HepG2 (cell line): ENCODE measurements around the gene CD36. TPM values are rescaled to one million over a fixed set of nuclear protein-coding genes. Genes with fewer than 3 reads are reported as not detected.

ENCODE experiments used
- ATAC-seq: fragments of 200-7000 bp; cut with Tn5 transposase; 3 replicates; pipeline ENCODE4 v1.9.1; 2020; ENCODE audit warnings: mild to moderate bottlenecking, moderate library complexity
- BruUV-seq: library from RNA; stranded (reverse); fragments of 400-500 nt; replicated peaks from 2 replicates; lab custom pipeline; 2021; lab: Mats Ljungman, UMichigan
- CTCF ChIA-PET: fragments of 300-600 bp; formaldehyde crosslinking; extraction: SDS; loops from one replicate; lab custom pipeline; 2021; ENCODE audit warnings: low total read pairs, inconsistent platforms, low intra/inter-chr PET ratio; lab: Yijun Ruan, JAX
- POLR2A ChIA-PET: fragments of 350-600 bp; sonication (Branson Sonifier 250); formaldehyde crosslinking; loops from one replicate; lab custom pipeline; 2020; ENCODE audit warnings: antibody characterized with exemption, inconsistent platforms; lab: Yijun Ruan, JAX
- DNase-seq: peaks from one replicate; pipeline ENCODE4 v3.0.0-alpha.2; 2015; ENCODE audit warnings: low spot score
- FAIRE-seq: peaks from 3 replicates; lab custom pipeline; 2011; peaks lifted over from hg19 to GRCh38; lab: Jason Lieb, UNC
- H2AFZ ChIP-seq: one replicate; pipeline ENCODE4 v1.6.1; 2011; ENCODE audit warnings: low read length, inconsistent platforms
- H3K27ac ChIP-seq: fragments of 300-600 bp; 3 replicates; pipeline ENCODE4 v1.8.0; 2011; ENCODE audit warnings: mixed run types, mild to moderate bottlenecking, mixed read lengths, low read length, inconsistent platforms; ENCODE audit not compliant: insufficient read depth; ENCODE audit errors: extremely low read length
- H3K27me3 ChIP-seq, 2 experiments: fragments of 200-600 bp in 1 of 2; 2 replicates in 1 of 2; 3 replicates in 1 of 2; pipeline versions ENCODE4 v1.6.0 to v1.8.0; 2011; ENCODE audit warnings: low read length in 2 of 2, mild to moderate bottlenecking in 2 of 2, moderate library complexity in 2 of 2, inconsistent platforms in 1 of 2; ENCODE audit not compliant: insufficient read depth in 2 of 2, control insufficient read depth in 1 of 2
- H3K36me3 ChIP-seq, 2 experiments: fragments of 200-600 bp in 1 of 2; replicated peaks in 1 of 2; 2 replicates in 1 of 2; 3 replicates in 1 of 2; pipeline versions ENCODE4 v1.5.1 to v1.8.0; 2011; ENCODE audit warnings: low read length in 2 of 2, inconsistent platforms in 1 of 2; ENCODE audit not compliant: insufficient read depth in 2 of 2, control insufficient read depth in 1 of 2
- H3K4me1 ChIP-seq: 2 replicates; pipeline ENCODE4 v1.5.1; 2012; ENCODE audit warnings: low read length, inconsistent platforms; ENCODE audit not compliant: insufficient read depth
- H3K4me2 ChIP-seq: 2 replicates; pipeline ENCODE4 v1.6.0; 2011; ENCODE audit warnings: low read depth, low read length, inconsistent platforms
- H3K4me3 ChIP-seq, 3 experiments: fragments of 200-600 bp in 1 of 3; sonication (generic), shearing (Covaris generic) in 1 of 3; replicated peaks in 1 of 3; 2 replicates each; pipeline ENCODE4 v1.5.1; 2011 to 2016; ENCODE audit warnings: low read length in 3 of 3, inconsistent platforms in 2 of 3, low read depth in 2 of 3, mild to moderate bottlenecking in 2 of 3, control low read depth in 1 of 3, mixed read lengths in 1 of 3; ENCODE audit not compliant: insufficient read depth in 1 of 3
- H3K79me2 ChIP-seq: one replicate; pipeline ENCODE4 v1.6.1; 2011; ENCODE audit warnings: low read length, inconsistent platforms; ENCODE audit not compliant: insufficient read depth
- H3K9ac ChIP-seq: 2 replicates; pipeline ENCODE4 v1.6.0; 2011; ENCODE audit warnings: mild to moderate bottlenecking, low read depth, low read length, inconsistent platforms; ENCODE audit not compliant: insufficient read depth
- H3K9me3 ChIP-seq: 2 replicates; pipeline ENCODE4 v1.5.1; 2012; ENCODE audit warnings: mild to moderate bottlenecking, low read length
- H4K20me1 ChIP-seq: 2 replicates; pipeline ENCODE4 v1.6.0; 2011; ENCODE audit warnings: inconsistent platforms, mild to moderate bottlenecking, low read length, moderate library complexity; ENCODE audit not compliant: insufficient read depth
- CBFB ChIP-seq: sonication (generic); formaldehyde crosslinking; IDR thresholded peaks from 2 replicates; pipeline ENCODE4 v1.4.0; 2020; ENCODE audit warnings: missing genetic modification reagents
- ELF1 ChIP-seq: sonication (generic); formaldehyde crosslinking; IDR thresholded peaks from 2 replicates; pipeline ENCODE4 v1.4.0; 2020; ENCODE audit warnings: missing genetic modification reagents
- PRDM15 ChIP-seq: sonication (generic); formaldehyde crosslinking; IDR thresholded peaks from 2 replicates; pipeline ENCODE4 v1.4.0; 2020; ENCODE audit warnings: missing genetic modification reagents
- SP4 ChIP-seq: sonication (generic); formaldehyde crosslinking; IDR thresholded peaks from 2 replicates; pipeline ENCODE4 v1.8.1; 2023; ENCODE audit warnings: mild to moderate bottlenecking, missing genetic modification reagents
- ZNF318 ChIP-seq: sonication (generic); formaldehyde crosslinking; IDR thresholded peaks from 2 replicates; pipeline ENCODE4 v1.4.0; 2020; ENCODE audit warnings: mild to moderate bottlenecking, missing genetic modification reagents
- WGBS: methylation state at CpG from one replicate; pipeline ENCODE4 v1.1.6; 2017; ENCODE audit warnings: low lambda C conversion rate; 5-methylcytosine and 5-hydroxymethylcytosine counted together
- in situ Hi-C: cut with HindIII; loops from 2 replicates; pipeline ENCODE4 v1.10.0; 2017; ENCODE audit warnings: low pct_unique_long_range_greater_than_20kb; ENCODE audit not compliant: extremely low pct_ligation_motif_present
- intact Hi-C: fragments of 100-400 bp; cut with micrococcal nuclease; formaldehyde crosslinking; loops from one replicate; pipeline ENCODE4 v1.10.0; 2022; ENCODE audit not compliant: unreplicated experiment
- polyA plus RNA-seq, 8 experiments: library from polyadenylated mRNA; depleted of rRNA in 3 of 8; stranded (reverse) in 7 of 8; unstranded in 1 of 8; fragments of >200 nt; fragmentation: Illumina TruSeq in 4 of 8; extraction: Trizol in 4 of 8; gene quantifications; 2 replicates each; pipeline versions ENCODE4 v1.2.1 to v1.2.3, GENCODE V29; 2011 to 2016; ENCODE audit warnings: low read depth in 4 of 8, missing spikeins in 1 of 8, mixed read lengths in 1 of 8; ENCODE audit not compliant: insufficient read depth in 1 of 8
- total RNA-seq, 5 experiments: library from RNA; depleted of rRNA; stranded (reverse); fragments of >200 nt; fragmentation: Illumina TruSeq; extraction: Trizol; gene quantifications; 2 replicates each; pipeline ENCODE4 v1.2.3, GENCODE V29; 2016; ENCODE audit warnings: low read depth in 1 of 5
- TF ChIP-seq, protein P1 (sequence below): IDR thresholded peaks from 2 replicates; pipeline ENCODE4 v1.6.1; 2016
- TF ChIP-seq, protein P2 (sequence below): sonication (generic); formaldehyde crosslinking; IDR thresholded peaks from 2 replicates; pipeline ENCODE4 v1.8.1; 2022; ENCODE audit warnings: low read depth, mild to moderate bottlenecking, missing genetic modification reagents

Gene CD36
- total and polyA plus RNA-seq, 2 of the 13 experiments (the other 11 are each of a cell fraction or from before 2014, with no cell fraction given): 2.8 to 4.8 TPM

DNA sequence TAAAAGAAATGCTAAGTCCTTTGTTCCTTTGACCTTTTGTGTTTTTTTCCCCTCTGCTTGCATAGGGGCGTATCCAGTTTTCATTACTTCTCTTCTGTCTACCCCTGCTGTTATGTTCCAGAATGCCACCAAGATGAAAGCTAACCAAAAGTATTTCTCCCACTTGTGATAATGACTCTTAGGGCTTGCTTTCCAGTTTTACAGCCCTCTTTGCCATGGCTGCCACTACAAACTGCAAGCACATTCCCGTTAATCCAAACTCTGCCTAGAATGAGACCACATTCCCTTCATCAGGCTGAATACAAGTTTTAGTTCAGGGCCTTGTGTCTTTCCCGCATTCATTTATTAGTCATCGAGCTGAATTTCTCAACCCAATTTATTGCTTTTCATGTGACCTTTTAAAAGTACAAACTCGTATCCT, 23.6 kb upstream of the CD36 start:
- DNase-seq (no peak), FAIRE-seq (no peak), ATAC-seq (no peak)
- Histone ChIP-seq H3K9me3 (no peaks in the 10 kb centered on the region), H4K20me1 (no peaks in the 10 kb centered on the region), H3K79me2 (no peaks in the 10 kb centered on the region), H3K4me2 (no peak overlapping the region), H3K27me3 (no peaks in the 10 kb centered on the region), H3K4me1 (peaks cover 33% of the 10 kb centered on the region), H3K9ac (no peak overlapping the region), H2AFZ (no peak overlapping the region), H3K4me3 (no peak overlapping the region), H3K27ac (no peak overlapping the region), H3K36me3 (no peaks in the 10 kb centered on the region)
- BruUV-seq: no TSS peak
- intact Hi-C loops (no loop called here), in situ Hi-C loops (no loop called here)
- ChIA-PET CTCF (no interaction called here), POLR2A (no interaction called here)
- WGBS: 96% methylated on average over 5 of the region's 5 CpGs
- TF ChIP-seq ZNF318 (CRISPR knock-in tag) (no peak), PRDM15 (CRISPR knock-in tag) (no peak), SP4 (CRISPR knock-in tag) (no peak), CBFB (CRISPR knock-in tag) (no peak), ELF1 (CRISPR knock-in tag) (no peak)
- TF ChIP-seq, protein P1, sequence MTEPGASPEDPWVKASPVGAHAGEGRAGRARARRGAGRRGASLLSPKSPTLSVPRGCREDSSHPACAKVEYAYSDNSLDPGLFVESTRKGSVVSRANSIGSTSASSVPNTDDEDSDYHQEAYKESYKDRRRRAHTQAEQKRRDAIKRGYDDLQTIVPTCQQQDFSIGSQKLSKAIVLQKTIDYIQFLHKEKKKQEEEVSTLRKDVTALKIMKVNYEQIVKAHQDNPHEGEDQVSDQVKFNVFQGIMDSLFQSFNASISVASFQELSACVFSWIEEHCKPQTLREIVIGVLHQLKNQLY: no peak
- TF ChIP-seq, protein P2, sequence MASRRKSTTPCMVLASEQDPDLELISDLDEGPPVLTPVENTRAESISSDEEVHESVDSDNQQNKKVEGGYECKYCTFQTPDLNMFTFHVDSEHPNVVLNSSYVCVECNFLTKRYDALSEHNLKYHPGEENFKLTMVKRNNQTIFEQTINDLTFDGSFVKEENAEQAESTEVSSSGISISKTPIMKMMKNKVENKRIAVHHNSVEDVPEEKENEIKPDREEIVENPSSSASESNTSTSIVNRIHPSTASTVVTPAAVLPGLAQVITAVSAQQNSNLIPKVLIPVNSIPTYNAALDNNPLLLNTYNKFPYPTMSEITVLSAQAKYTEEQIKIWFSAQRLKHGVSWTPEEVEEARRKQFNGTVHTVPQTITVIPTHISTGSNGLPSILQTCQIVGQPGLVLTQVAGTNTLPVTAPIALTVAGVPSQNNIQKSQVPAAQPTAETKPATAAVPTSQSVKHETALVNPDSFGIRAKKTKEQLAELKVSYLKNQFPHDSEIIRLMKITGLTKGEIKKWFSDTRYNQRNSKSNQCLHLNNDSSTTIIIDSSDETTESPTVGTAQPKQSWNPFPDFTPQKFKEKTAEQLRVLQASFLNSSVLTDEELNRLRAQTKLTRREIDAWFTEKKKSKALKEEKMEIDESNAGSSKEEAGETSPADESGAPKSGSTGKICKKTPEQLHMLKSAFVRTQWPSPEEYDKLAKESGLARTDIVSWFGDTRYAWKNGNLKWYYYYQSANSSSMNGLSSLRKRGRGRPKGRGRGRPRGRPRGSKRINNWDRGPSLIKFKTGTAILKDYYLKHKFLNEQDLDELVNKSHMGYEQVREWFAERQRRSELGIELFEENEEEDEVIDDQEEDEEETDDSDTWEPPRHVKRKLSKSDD (CRISPR knock-in tag): no peak
